Activated CD8-positive, alpha-beta memory T cell treated with anti-CD3 and anti-CD28 coated beads for 24 hours (primary cell): Measurements from ENCODE around the gene UBR4.

Source experiments
- DNase-seq: peaks from one replicate; pipeline ENCODE4 v3.0.0-alpha.2; 2020

UBR4 gene

DNA sequence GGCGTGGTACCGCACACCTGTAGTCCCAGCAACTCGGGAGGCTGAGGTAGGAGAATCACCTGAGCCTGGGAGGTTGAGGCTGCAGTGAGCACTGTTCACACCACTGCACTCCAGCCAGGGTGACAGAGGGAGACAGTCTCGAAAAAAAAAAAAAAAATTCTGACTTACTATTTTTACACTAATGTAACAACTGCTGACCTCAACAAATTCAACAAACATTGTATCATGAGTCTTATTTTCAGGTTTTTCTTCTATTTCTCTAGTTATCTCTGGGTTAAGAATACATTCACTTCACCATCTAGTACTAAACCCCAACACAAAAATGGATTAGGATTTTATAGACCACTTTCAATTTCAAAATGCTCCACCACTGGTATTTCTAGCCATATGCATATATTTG, 72.9 kb downstream of the UBR4 start:
- DNase-seq, result no peak

DNA sequence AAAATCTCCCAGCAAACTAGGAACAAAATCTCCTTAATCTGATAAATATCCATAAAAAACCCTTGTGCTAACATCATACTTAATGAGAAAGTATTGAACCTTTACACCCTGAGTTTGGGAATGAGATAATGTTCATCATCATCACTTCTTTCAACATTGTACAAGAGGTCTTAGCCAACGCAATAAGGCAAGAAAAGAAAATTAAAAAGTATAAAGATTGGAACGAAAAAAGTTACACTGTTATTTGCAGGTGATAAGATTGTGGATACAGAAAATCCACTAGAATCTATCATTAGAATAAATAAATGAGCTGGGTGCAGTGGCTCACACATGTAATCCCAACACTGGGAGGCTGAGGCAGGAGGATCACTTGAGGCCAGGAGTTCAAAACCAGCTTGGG, 76.7 kb downstream of the UBR4 start:
- no peak for DNase-seq

DNA sequence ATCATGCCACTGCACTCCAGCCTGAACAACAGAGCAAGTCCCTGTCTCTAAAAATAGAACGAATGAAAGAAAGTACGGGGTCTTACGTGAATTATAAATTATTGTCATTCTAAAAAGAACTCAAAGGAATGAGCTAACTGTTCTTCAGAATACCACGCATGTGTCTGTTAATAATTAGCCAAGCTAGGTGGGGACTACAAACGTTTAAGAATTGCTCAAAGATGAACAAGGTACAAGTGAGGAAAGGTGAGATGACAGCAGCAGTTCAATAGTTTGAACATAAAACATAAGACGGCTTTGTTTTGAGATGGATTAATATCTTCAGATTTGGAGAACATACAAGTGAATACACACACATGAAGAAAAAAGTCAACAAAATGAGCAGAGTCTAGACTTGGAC, 79.6 kb downstream of the UBR4 start:
- DNase-seq, result no peak

- DNase-seq, result no peak
Measured at GRCh38 chr1:19128968-19129514, 81.0 kb downstream of the UBR4 start.

GRCh38 chr1:19124273-19124672, 85.8 kb downstream of the UBR4 start:
- DNase-seq, result no peak

GRCh38 chr1:19123837-19124236, 86.2 kb downstream of the UBR4 start:
- DNase-seq, result no peak

- DNase-seq, result no peak
Measured at GRCh38 chr1:19122668-19123067, 87.4 kb downstream of the UBR4 start.

DNA sequence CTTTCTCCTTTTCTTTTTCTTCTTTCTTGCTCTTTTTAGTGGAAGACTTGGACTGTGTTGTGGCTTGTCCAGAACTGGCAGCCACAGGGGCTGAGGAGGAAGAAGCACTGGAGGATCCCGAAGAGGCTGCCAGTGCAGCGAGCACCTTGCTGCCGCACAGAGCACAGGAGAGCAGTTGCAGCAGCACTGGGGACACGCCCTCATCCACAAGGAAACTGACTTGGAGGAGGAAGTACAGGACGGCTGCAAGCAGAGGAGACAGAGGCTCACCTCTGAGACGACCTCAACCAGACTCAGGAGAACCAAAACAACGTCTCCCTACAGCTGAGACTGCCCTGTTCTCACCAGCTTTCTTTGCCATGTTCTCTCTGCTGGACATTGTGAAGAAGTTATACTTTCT, 88.9 kb downstream of the UBR4 start:
- DNase-seq, result no peak

DNA sequence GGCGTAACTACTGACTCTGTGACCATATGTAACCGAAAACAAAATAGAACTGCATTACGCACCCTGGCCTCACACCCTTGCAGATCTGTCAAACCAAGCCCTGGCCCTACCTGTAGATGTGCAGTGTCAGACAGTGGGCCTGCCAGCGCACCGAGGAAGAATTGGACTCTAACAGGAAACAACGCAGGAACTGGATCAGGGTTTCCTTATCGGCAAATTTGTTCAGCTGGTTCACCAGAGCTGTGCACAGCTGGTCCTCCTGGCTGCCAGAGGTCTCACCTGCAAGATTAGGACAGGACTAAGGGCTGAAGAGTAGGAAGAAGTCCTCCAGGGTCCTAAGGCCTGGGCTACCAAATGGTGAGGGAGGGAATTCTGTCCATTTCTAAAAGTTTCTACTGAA, 90.0 kb downstream of the UBR4 start:
- DNase-seq, result no peak

DNA sequence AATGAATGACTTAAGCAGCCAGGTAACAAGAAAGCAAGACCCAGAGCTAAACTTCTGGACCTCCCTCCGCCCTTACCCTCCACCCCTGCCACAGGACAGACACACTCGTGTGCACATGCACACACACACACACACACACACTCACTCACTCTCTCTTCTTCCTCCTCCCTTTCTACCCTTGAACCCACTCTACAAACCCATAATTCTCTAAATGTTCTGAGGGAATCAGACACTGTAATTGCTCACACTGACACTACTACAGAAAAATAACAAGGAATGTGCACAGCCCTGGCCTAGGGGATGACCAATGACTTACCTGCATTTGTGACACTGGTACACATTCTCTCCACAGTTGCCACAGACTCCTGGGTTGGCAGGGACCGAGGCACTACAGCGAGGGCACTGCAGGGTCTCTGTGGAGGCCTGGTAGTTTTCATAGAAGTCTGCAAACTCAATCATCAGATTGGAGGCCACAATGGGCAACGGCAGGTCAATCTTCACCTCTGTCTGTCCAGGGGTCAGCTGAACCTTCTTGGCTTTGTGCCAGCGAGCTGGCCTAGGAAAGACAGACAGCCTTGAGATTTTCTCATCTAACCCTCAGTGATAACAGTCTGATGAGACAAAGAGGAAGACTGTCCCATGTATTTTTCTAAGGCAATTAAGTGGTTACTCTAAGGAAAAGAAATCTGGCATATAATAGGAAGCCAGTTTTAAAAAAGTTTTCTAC, 94.8 kb downstream of the UBR4 start:
- no peak for DNase-seq

DNA sequence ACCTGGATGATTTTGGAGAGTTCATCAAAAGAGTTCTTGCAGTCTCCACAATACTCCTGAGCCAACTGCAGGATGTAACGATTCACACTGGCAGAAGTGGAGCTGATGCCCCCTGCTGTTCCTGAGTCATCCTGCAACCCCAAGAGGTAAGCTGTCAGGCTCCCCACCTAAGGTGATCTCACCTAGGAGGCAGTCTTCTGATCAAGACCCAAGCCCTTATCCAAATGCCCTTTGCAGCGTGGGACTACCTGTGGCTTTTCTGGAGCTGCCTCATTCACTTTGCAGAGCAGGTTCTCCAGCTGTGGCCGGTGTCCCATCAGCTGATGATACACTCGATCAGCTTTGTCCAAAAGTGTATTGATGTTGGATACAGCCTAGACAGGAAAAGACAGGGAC, 96.4 kb downstream of the UBR4 start:
- DNase-seq, result peak; percentile 63

GRCh38 chr1:19112891-19113696, 97.0 kb downstream of the UBR4 start:
- no peak for DNase-seq

DNA sequence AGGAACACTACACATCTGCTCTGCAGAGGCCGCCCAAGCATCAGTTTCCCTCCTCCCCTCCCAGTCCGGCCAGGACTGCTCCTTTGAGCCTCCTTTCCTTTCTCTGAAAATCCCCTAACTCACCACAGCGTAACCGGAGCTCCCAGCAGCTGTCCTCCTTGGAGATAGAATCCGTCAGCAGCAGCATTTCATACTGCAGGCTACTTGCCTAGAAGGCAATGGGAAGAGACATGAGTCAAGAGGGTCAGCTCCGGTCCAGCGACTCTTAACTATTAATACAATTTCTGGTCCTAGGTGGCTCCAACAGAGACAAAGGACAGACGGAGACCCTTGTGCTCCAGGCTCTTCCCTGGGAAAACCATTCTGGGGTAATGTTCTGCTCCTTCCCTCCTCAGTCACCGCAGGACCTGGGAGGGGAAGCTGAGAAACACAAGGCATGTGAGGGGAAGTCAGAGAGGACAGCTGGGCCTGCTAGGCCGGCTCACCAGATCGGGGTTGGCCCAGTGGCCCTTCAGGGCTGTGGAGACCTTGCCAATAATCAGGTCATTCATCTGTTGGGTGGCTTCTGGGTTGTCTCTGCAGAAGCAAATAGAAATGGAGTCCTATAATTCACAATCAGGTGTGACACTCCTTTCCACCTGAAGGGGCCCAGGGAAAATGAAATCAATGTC, 99.7 kb downstream of the UBR4 start:
- no peak for DNase-seq

GRCh38 chr1:19109545-19109944, 100.5 kb downstream of the UBR4 start:
- no peak for DNase-seq

- DNase-seq, result no peak
Measured at GRCh38 chr1:19101244-19101643, 108.8 kb downstream of the UBR4 start.

- DNase-seq, result no peak
Measured at GRCh38 chr1:19100028-19100427, 110.0 kb downstream of the UBR4 start.

DNA sequence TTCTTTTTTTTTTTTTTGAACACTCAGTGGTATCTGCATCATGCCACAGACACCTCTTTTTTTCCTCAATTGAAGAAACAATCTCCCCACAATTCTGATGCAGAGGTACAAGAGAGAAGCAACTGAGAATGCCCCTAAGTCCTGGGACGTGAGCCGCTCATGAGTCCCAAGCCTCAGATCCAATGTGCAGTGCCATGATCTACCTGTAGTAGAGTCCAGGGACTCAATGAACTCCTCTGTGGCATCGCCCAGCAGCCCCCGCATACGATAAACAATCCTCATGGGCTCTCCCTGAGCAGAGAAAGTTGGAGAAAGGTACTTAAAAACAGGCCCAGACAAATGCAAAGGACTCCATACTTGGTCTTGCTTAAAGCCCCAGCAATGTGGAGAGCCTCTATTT, 113.1 kb downstream of the UBR4 start:
- no peak for DNase-seq

DNA sequence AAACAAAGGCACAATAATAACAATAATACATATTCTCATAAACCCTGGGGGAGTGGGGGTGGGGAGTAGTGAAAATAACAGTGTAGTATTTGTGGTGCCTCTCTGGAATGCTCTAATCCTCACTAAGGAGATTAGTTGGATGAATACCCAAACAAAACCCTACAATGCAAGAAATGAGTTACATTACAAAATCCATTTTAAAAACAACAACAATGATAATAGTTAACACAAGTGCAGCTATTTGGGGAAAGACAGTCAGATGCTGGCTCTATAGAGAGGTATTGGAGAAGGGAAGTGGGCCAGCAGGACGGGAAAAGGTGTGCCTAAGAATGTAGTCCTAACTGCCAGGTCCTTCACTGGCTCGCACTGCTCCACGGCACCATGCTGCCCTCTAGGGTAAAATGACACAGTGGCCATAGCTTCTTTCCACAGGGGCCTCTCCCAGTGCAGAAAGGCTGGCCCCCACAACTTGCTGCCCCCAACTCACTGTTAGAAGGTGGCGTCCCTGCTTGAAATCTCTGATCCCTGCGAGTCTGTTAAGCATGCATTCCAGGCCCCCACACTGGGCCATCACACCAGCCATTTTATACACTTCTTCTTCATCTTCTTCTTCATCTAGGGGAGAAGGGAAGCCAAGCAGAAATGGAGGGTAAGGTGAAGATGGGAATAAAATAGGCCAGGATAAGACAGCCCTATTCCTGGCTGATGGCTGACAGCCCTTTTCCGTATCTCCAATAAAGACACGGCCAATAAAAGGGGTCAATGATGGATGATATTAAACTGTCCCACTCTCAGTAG, 113.8 kb downstream of the UBR4 start:
- no peak for DNase-seq

- no peak for DNase-seq
Measured at GRCh38 chr1:19091196-19091953, 118.7 kb downstream of the UBR4 start.

DNA sequence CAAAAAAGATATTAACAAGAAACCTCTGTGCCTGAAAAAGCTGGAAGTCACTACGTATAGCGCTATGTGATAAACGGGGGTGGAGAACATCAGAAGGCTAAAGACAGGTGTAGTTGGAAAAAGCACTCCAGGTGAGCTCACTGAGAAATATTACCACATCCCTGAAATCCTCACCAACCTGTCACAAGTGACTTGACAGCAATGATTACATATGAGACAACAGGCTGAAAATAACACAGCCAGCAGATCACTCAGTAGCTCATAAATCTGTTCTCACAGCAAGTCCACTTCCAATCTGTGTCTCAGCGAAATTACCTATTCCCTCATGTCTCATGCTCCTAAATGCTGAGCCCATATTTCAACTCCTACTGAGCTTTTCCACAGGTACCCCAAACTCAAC, 120.5 kb downstream of the UBR4 start:
- DNase-seq, result no peak

DNA sequence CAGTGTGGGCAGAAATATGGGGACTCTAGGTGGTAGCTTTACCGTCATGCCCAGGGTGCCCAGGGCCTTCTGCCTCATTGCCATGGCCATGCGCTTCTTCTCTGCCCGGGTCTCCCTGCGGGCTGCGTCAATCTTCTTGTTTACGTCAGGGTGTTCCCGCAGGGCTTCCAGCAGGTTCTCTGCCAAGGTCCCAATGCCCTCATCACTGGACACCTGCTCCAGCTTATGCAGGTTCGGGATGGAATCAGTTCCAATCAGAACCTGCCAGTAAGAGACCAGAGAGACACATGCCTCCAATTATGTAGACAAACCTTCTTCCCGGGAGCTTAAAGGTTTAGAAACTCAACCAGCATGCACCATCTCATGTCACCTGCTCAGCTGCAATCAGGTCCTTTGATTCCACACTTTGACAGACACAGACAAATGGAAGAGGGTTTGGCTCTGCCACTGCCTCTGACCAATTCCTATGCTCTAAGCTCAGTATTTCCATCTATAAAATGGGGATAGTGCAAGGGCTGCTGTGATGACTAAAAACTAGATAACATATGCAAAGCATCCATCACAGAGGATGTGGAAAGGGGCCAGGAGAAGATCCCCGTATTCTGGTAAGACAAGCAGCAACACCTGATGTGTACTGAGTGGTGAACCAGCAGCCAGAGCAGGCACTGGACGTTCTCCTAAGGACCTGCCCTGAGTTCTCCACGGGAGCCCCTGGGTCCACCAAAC, 121.2 kb downstream of the UBR4 start:
- DNase-seq, result no peak
